HPDE6-E6E7 (cell line): Measurements from ENCODE around the gene ARMC10.
"Not testable (repeated sequence)": the region's sequence is repeated elsewhere in the genome, so short reads cannot be mapped to it uniquely, and the experiment has no call there.

Source experiments
- DNase-seq: peaks from one replicate; pipeline ENCODE4 v3.0.0; 2011; ENCODE audit warnings: missing footprints; ENCODE audit errors: extremely low spot score

The ARMC10 gene

GRCh38 chr7:103074519-103075336 lies at the start of gene ARMC10, which contains the start of gene FBXL13:
Gene ARMC10, plus strand, starts transcription at chr7:103075140. Its CDS starts 133 bp downstream, at chr7:103075273.
Gene FBXL13, minus strand, starts transcription at chr7:103074796.
- DNase-seq = peak; percentile 86

GRCh38 chr7:103025341-103025740 lies 49.6 kb upstream of the ARMC10 start:
- no peak for DNase-seq

DNA sequence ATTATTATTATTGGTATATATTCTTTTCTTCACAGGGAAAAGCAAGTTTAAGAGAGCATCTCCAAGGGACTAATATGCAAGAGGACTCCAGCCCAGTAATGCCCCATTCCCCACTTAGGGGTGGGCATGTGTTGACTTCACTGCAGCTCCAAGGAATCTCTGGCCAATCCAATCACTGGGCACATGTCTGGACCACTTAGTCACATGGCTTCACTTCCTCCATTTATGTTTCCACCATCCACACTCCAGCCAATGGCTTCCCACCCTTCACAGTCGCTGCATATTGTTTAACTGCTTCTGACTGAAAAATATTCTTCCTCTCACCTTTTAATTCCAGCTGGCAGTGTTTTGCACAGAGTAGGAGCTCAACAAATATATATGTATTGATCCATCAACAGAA lies 43.9 kb upstream of the ARMC10 start:
- no peak for DNase-seq

GRCh38 chr7:103031781-103032180 lies 43.2 kb upstream of the ARMC10 start:
- DNase-seq = no peak

- DNase-seq = not testable (repeated sequence)
Observed at GRCh38 chr7:103034318-103034717, 40.6 kb upstream of the ARMC10 start.

GRCh38 chr7:103037476-103037822 lies 37.5 kb upstream of the ARMC10 start:
- DNase-seq = no peak

GRCh38 chr7:103037823-103038739 lies 36.9 kb upstream of the ARMC10 start:
- not testable (repeated sequence) for DNase-seq

DNA sequence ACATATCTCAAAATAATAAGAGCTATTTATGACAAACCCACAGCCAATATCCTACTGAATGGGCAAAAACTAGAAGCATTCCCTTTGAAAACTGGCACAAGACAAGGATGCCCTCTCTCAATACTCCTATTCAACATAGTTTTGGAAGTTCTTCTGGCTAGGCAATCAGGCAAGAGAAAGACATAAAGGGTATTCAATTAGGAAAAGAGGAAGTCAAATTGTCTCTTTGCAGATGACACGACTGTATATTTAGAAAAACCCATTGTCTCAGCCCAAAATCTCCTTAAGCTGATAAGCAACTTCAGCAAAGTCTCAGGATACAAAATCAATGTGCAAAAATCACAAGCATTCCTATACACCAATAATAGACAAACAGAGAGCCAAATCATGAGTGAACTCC lies 33.1 kb upstream of the ARMC10 start:
- DNase-seq = not testable (repeated sequence)

DNA sequence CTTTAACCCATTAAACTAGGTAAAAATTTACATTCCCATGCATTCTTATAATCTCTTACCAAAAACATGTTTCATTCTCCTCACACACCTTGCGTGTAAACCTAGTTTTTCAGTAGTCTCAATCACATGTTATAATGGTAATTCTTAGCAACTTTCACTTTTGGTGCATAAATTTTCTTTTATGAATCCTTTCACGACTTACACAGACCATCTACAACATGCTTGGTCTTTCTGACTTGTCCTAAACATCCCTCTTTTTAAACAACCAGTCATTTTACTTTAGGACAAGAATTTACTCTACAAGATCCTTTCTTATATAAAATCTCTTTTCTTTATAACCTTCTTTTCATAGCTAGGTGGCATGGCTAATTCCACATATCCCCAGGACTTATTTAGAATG lies 26.1 kb upstream of the ARMC10 start:
- no peak for DNase-seq

DNA sequence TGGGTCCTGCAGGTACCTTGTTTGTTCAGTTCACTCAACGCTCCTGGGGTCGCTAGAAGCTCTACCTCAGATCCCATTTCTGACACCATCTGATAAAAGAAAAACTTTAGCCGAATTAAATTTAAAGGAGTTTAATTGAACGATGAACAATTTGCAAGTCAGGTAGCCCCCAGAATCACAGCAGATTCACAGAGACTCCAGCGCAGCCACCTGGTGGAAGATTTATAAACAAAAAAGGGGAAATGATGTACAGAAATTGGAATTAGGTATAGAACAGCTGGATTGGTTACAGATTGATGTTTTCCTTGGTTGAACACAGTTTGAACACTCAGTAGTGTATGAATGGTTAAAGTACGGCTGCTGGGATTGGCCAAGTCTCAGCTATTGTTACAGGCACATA lies 23.4 kb upstream of the ARMC10 start:
- DNase-seq = no peak

GRCh38 chr7:103056006-103056405 lies 18.9 kb upstream of the ARMC10 start:
- DNase-seq = not testable (repeated sequence)

DNA sequence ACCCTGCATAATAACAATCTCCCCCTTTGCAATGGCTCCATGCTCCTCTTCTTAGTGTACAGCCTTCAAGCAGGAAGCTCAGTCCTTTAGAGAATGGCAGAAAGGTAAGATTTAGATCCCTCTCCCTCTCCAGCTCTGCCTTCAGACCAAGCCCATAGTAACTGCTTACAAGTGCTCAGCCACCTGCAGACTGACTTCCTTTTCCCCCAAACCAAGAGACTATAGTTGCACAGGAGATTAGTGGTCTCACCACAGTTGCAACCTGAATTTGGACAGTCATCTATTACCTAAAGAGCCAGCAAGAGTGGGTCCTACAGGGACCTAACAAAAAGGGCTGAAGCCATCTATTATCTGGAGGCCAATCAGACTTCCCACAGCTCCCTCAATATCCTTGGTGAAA lies 16.8 kb upstream of the ARMC10 start:
- no peak for DNase-seq

GRCh38 chr7:103059471-103059870 lies 15.5 kb upstream of the ARMC10 start:
- no peak for DNase-seq

DNA sequence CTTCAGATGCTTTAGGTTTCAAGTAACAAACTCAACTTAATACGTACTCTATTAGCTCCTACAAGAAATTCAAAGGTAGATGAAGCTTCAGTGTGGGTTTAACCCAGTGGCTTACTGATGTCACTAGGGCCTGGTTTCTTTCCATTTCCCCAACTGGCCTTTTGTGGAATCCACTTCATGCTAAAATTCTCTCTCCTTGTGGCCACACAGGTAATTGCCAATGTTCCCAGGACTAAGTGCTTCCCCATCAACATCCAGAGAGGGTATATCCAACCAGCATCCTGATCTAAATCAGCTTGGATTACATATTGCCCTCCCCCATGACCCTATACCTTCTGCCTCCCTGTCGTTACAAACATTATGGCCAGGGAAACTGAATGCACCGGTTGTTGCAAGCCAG lies 11.0 kb upstream of the ARMC10 start:
- no peak for DNase-seq

- no peak for DNase-seq
Observed at GRCh38 chr7:103065667-103066066, 9.3 kb upstream of the ARMC10 start.

DNA sequence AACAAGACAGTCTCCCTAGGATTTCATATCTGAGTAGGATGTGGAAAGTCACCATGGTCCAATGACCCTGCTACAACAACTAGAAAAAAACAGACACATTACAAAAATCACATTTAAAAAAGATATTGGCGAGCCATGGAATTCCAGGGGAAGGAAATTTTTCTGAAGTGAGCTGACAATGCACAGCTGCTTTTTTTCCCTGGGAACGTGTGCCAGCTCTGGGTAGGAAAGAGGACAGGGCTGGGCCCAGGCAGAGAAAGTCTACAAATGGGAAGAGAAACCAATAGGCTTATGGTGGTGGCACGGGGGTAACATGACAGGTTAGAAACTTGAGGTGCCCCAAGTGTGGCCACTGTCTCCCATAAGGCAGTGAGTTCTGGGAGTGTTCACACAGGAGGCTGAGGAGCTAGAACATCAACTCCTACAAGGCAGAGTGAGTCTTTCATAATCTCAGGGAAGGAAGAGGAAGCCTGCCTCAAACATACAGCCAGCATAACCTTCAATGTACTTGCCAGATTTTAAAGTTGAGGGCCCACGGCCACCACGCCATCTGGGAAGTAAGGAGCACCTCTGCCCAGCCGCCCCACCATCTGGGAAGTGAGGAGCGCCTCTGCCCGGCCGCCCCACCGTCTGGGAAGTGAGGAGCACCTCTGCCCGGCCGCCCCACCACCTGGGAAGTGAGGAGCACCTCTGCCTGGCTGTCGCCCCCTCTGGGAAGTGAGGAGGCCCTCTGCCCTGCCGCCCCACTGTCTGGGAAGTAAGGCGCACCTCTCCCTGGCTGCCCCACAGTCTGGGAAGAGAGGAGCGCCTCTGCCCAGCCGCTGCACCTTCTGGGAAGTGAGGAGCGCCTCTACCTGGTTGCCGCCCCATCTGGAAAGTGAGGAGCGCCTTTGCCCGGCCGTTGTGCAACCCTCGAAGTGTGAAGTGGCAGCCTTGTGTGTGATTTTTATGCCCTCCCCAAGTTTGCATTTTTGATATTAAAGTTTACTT lies 6.2 kb upstream of the ARMC10 start:
- no peak for DNase-seq

DNA sequence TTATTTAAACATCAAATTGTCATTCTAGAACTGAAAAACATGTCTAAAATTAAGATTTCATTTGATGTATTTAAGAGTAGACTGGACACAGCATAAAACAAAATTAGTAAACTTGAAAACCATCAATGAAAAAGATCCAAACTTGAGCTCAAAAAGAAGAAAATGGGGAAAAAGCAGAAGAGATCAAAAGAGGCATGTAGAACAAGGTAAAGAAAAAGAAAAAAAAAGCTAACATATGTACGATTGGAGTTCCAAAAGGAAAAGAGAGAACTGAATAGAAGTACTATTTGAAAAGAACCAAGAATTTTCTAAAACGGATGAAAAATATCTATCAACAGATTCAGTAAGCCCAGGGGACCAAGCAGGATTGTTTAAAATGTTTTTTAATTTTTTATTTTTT lies 3.9 kb upstream of the ARMC10 start:
- DNase-seq = no peak

DNA sequence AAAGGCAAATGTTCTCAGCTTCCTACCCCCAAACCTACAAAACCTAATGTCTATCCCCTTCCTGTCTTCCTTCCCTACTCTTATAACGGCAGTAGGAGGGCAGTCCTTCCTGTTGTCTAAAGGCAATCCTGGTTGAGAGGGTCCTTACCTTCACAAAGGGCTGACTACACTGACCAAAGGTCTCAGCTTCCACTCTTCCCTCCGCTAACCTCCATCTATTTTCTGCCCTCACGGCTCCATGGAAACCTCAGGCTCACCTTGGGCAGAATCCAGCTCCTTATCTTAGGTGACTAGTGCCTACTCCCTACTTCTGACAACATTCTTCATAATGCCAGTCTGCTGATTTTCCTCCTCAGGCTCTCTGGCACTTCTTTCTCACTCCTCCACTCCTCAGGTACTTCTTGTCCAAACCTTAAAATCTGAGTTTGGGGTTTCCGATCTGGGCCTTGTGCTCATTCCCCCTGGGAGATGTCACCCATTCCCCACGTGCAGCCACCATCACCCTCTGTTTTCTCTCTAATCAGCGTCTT lies 886 bp upstream of the ARMC10 start:
- no peak for DNase-seq

GRCh38 chr7:103075337-103075918 lies 488 bp downstream of the ARMC10 start:
- DNase-seq = peak; percentile 49

GRCh38 chr7:103076764-103077163 lies 1.8 kb downstream of the ARMC10 start:
- DNase-seq = no peak

- DNase-seq = no peak
Observed at GRCh38 chr7:103077318-103077717, 2.4 kb downstream of the ARMC10 start.
